ENCODE measurements around the gene NUAK2. TPM values are rescaled to one million over a fixed set of nuclear protein-coding genes. Genes with fewer than 3 reads are reported as not detected.

NUAK2 gene
- total RNA-seq, 1 experiment from 2014 or later = 3.9 TPM

DNA sequence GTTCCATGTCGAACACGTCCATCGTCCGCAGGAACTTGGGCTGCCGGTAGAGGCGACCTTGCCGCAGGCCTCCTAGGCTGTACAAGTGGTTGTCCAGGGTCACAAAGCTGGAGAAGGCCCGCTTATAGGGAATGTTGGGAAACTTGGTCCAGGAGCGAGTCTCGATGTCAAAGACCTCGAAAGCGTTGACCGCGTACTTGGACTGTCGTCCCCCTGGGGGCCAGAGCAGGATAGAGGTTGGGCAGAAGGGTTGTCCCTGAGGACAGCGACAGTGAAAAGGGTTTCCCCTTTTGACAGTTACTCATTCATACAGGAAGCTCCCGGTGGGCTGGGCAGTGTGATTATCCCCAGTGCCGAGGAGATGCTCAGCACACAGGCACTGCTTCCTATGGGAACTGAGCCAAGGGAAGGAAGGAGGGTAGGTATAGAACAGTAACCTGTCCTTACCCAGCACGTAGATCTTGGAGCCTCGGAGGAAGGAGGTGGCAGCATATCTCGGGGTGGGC is 17.7 kb upstream of the NUAK2 start:
- BruUV-seq (replicated peaks) = no TSS peak
- Histone ChIP-seq H3K4me3 (no peak overlapping the region), H3K27me3 (ENCODE audit: insufficient read depth, low read depth) (peaks cover 6% of the 10 kb centered on the region), H2AFZ (no peak overlapping the region), H3K36me3 (ENCODE audit: low read depth) (no peaks in the 10 kb centered on the region), H3K27ac (no peak overlapping the region), H3K4me2 (no peak overlapping the region), H3K9me2 (ENCODE audit: insufficient read depth) (no peaks in the 10 kb centered on the region), H4K20me1 (ENCODE audit: insufficient read depth) (no peaks in the 10 kb centered on the region), H3K79me2 (ENCODE audit: low read depth) (no peaks in the 10 kb centered on the region), H3K4me1 (replicated peaks; ENCODE audit: insufficient read depth) (peaks cover 8% of the 10 kb centered on the region), H3F3A (ENCODE audit: insufficient read depth, low read depth) (no peaks in the 10 kb centered on the region), H3K9me3 (ENCODE audit: insufficient read depth, low read depth) (no peaks in the 10 kb centered on the region)
- intact Hi-C loops (cut with micrococcal nuclease; ENCODE audit: unreplicated experiment) = loop anchor here (5.0 kb wide), 1 partner anchor 58 kb away; no protein-coding TSS in a partner anchor
- no peak for TF ChIP-seq EZH2 (IDR thresholded peaks at IDR 0.05; ENCODE audit: low read depth)
- TF ChIP-seq, protein P1, sequence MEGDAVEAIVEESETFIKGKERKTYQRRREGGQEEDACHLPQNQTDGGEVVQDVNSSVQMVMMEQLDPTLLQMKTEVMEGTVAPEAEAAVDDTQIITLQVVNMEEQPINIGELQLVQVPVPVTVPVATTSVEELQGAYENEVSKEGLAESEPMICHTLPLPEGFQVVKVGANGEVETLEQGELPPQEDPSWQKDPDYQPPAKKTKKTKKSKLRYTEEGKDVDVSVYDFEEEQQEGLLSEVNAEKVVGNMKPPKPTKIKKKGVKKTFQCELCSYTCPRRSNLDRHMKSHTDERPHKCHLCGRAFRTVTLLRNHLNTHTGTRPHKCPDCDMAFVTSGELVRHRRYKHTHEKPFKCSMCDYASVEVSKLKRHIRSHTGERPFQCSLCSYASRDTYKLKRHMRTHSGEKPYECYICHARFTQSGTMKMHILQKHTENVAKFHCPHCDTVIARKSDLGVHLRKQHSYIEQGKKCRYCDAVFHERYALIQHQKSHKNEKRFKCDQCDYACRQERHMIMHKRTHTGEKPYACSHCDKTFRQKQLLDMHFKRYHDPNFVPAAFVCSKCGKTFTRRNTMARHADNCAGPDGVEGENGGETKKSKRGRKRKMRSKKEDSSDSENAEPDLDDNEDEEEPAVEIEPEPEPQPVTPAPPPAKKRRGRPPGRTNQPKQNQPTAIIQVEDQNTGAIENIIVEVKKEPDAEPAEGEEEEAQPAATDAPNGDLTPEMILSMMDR (conservative IDR thresholded peaks at IDR 0.05) = no peak
- ChIA-PET POLR2A (ENCODE audit: unreplicated experiment) (no interaction called here), CTCF (no interaction called here)
- no peak for DNase-seq

DNA sequence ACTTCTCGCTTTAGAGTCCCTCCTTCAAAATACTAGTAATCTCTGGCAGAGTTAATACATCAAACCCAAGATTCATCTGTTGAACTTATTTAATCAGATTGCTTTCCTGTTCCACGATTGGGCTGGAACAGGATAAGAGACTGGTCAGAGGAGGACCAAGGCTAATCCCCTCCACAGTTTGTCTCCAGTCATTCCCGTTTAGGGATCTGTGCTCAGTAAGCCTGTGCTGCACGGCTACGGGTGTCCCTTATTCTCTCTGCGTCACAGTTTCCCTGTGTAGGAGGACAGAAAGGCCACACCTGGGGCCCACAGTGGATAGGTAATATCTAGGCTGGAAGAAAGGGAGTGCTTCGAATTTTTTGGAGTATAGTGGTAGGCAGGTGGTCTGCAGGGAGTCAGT is 16.5 kb upstream of the NUAK2 start:
- H3K4me3 ChIP-seq = no peak overlapping the region
- CTCF ChIA-PET = no interaction called here
- peaks cover 3% of the 10 kb centered on the region; the same call in 1 of the 2 replicates for H3K27me3 ChIP-seq (ENCODE audit: insufficient read depth, low read depth)
- no peaks in the 10 kb centered on the region for H3K9me2 ChIP-seq (ENCODE audit: insufficient read depth)
- peaks cover 8% of the 10 kb centered on the region for H3K4me1 ChIP-seq (replicated peaks; ENCODE audit: insufficient read depth)
- H3K27ac ChIP-seq = no peak overlapping the region
- BruUV-seq (replicated peaks) = no TSS peak
- no peaks in the 10 kb centered on the region for H3K9me3 ChIP-seq (ENCODE audit: insufficient read depth, low read depth)
- no peak overlapping the region for H2AFZ ChIP-seq
- no peak overlapping the region for H3K4me2 ChIP-seq
- no peaks in the 10 kb centered on the region for H3F3A ChIP-seq (ENCODE audit: insufficient read depth, low read depth)
- POLR2A ChIA-PET (ENCODE audit: unreplicated experiment) = no interaction called here
- H4K20me1 ChIP-seq (ENCODE audit: insufficient read depth) = no peaks in the 10 kb centered on the region
- H3K36me3 ChIP-seq (ENCODE audit: low read depth) = no peaks in the 10 kb centered on the region
- TF ChIP-seq, protein P1 (conservative IDR thresholded peaks at IDR 0.05) = no peak
- TF ChIP-seq EZH2 (IDR thresholded peaks at IDR 0.05; ENCODE audit: low read depth) = no peak
- intact Hi-C loops (cut with micrococcal nuclease; ENCODE audit: unreplicated experiment) = loop anchor here (5.0 kb wide), 1 partner anchor 59 kb away; no protein-coding TSS in a partner anchor
- H3K79me2 ChIP-seq (ENCODE audit: low read depth) = no peaks in the 10 kb centered on the region
- DNase-seq = no peak

DNA sequence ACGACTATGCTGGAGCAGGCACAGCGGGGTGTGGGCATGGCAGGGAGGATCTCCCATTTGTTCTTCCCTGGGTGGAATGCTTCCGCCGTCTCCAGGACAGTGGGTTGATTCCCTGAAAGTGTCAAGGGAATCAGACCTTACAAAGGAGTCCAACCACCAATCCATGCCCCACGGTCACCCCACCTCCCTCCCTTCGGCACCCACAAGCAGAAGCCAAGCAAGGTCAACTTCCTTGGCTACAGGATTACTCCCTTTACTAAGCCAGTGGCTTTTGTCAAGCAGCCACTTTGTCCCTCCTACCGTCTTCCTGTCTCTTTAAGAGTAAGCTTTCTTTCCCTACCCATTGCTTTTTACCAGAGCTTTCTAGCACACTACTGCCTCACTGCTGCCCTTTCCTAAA is 15.9 kb upstream of the NUAK2 start:
- Histone ChIP-seq H2AFZ (no peak overlapping the region), H3K27me3 (ENCODE audit: insufficient read depth, low read depth) (peaks cover 3% of the 10 kb centered on the region; the same call in 1 of the 2 replicates), H4K20me1 (ENCODE audit: insufficient read depth) (no peaks in the 10 kb centered on the region), H3K9me3 (ENCODE audit: insufficient read depth, low read depth) (no peaks in the 10 kb centered on the region), H3K79me2 (ENCODE audit: low read depth) (no peaks in the 10 kb centered on the region), H3K4me3 (no peak overlapping the region), H3F3A (ENCODE audit: insufficient read depth, low read depth) (no peaks in the 10 kb centered on the region), H3K4me2 (no peak overlapping the region), H3K9me2 (ENCODE audit: insufficient read depth) (no peaks in the 10 kb centered on the region), H3K27ac (no peak overlapping the region), H3K36me3 (ENCODE audit: low read depth) (no peaks in the 10 kb centered on the region), H3K4me1 (replicated peaks; ENCODE audit: insufficient read depth) (peaks cover 8% of the 10 kb centered on the region)
- no peak for DNase-seq
- CTCF ChIA-PET = interaction anchor here (1.2 to 2.8 kb wide), 2 partner anchors 62 to 147 kb away, joined by 3 to 14 read pairs; no protein-coding TSS in a partner anchor
- intact Hi-C loops (cut with micrococcal nuclease; ENCODE audit: unreplicated experiment) = loop anchor here (5.0 kb wide), 1 partner anchor 60 kb away; no protein-coding TSS in a partner anchor
- no TSS peak for BruUV-seq (replicated peaks)
- TF ChIP-seq, protein P1 (conservative IDR thresholded peaks at IDR 0.05) = no peak
- no peak for TF ChIP-seq EZH2 (IDR thresholded peaks at IDR 0.05; ENCODE audit: low read depth)
- POLR2A ChIA-PET (ENCODE audit: unreplicated experiment) = interaction anchor here (0.5 to 0.7 kb wide), 2 partner anchors 791 to 1430 kb away, joined by 3 to 4 read pairs; no protein-coding TSS in a partner anchor

All from PC-9 (cell line).